ENCODE measurements around the gene BANP. TPM values are rescaled to one million over a fixed set of nuclear protein-coding genes. Genes with fewer than 3 reads are reported as not detected.
"Not testable (repeated sequence)": the region's sequence is repeated elsewhere in the genome, so short reads cannot be mapped to it uniquely, and the experiment has no call there.

Gene BANP
- total RNA-seq, 1 experiment from 2014 or later: 49.6 TPM

DNA sequence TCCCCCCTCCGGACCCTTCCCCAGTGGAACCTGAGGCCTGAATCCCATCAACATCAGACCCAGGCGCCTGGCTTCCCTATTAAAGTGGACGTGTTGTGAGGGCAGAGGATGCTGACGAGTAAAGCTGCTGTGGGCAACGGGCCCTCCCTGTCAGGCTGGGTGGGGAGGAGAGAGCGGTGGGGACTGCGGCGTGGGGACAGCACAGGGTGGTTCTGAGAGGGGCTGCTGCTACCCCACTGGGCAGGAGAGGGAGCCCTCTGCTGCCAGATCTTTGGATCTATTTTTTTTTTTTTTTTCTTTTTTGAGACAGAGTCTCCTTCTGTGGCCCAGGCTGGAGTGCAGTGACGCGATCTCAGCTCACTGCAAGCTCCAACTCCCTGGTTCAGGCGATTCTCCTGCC, 20.8 kb upstream of the BANP start:
- intact Hi-C loops (cut with micrococcal nuclease; ENCODE audit: unreplicated experiment): no loop called here
- Mint-ChIP-seq H3K4me3 (ENCODE audit: low read depth, unreplicated experiment) (no peak overlapping the region), H3K27me3 (ENCODE audit: unreplicated experiment) (peaks cover 17% of the 10 kb centered on the region), H3K36me3 (ENCODE audit: insufficient read depth, unreplicated experiment) (no peaks in the 10 kb centered on the region), H3K9me3 (ENCODE audit: low read depth, unreplicated experiment) (no peaks in the 10 kb centered on the region), H3K4me1 (ENCODE audit: low read depth, unreplicated experiment) (no peaks in the 10 kb centered on the region), H3K27ac (ENCODE audit: unreplicated experiment) (no peak overlapping the region)
- DNase-seq: peak; percentile 37
- no TSS peak for BruUV-seq (replicated peaks)
- CTCF ChIA-PET: interaction anchor here (0.6 to 1.2 kb wide), 5 partner anchors 11 to 83 kb away, joined by 3 to 4 read pairs (median 3); no protein-coding TSS in a partner anchor
- TF ChIP-seq, protein P1, sequence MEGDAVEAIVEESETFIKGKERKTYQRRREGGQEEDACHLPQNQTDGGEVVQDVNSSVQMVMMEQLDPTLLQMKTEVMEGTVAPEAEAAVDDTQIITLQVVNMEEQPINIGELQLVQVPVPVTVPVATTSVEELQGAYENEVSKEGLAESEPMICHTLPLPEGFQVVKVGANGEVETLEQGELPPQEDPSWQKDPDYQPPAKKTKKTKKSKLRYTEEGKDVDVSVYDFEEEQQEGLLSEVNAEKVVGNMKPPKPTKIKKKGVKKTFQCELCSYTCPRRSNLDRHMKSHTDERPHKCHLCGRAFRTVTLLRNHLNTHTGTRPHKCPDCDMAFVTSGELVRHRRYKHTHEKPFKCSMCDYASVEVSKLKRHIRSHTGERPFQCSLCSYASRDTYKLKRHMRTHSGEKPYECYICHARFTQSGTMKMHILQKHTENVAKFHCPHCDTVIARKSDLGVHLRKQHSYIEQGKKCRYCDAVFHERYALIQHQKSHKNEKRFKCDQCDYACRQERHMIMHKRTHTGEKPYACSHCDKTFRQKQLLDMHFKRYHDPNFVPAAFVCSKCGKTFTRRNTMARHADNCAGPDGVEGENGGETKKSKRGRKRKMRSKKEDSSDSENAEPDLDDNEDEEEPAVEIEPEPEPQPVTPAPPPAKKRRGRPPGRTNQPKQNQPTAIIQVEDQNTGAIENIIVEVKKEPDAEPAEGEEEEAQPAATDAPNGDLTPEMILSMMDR (IDR thresholded peaks at IDR 0.05; ENCODE audit: unreplicated experiment): peak; percentile 42

DNA sequence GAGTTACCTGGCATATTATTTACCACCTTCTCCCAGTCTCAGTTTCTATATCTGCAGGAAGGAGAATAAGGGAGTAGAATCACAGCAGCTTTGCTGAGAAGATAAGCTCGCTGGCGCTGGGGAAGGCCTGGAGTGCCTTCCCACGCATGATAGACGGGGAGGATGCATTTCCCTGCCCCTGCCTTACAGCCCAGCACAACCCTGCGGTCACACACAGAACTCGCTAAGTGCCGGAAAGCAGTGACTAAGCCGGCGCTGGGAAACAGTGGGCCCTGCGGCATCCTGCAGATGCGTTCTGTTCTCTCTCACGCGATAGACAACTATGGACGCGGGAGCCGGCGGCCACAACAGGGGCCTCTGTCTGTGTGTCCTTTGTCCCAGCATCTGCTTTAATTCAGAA, 19.7 kb upstream of the BANP start:
- no peak overlapping the region for H3K4me3 Mint-ChIP-seq (ENCODE audit: low read depth, unreplicated experiment)
- H3K27ac Mint-ChIP-seq (ENCODE audit: unreplicated experiment): no peak overlapping the region
- H3K36me3 Mint-ChIP-seq (ENCODE audit: insufficient read depth, unreplicated experiment): no peaks in the 10 kb centered on the region
- intact Hi-C loops (cut with micrococcal nuclease; ENCODE audit: unreplicated experiment): no loop called here
- H3K27me3 Mint-ChIP-seq (ENCODE audit: unreplicated experiment): peaks cover 7% of the 10 kb centered on the region
- H3K4me1 Mint-ChIP-seq (ENCODE audit: low read depth, unreplicated experiment): no peaks in the 10 kb centered on the region
- TF ChIP-seq, protein P1 (IDR thresholded peaks at IDR 0.05; ENCODE audit: unreplicated experiment): no peak
- CTCF ChIA-PET: no interaction called here
- no peaks in the 10 kb centered on the region for H3K9me3 Mint-ChIP-seq (ENCODE audit: low read depth, unreplicated experiment)
- no TSS peak for BruUV-seq (replicated peaks)
- DNase-seq: no peak

DNA sequence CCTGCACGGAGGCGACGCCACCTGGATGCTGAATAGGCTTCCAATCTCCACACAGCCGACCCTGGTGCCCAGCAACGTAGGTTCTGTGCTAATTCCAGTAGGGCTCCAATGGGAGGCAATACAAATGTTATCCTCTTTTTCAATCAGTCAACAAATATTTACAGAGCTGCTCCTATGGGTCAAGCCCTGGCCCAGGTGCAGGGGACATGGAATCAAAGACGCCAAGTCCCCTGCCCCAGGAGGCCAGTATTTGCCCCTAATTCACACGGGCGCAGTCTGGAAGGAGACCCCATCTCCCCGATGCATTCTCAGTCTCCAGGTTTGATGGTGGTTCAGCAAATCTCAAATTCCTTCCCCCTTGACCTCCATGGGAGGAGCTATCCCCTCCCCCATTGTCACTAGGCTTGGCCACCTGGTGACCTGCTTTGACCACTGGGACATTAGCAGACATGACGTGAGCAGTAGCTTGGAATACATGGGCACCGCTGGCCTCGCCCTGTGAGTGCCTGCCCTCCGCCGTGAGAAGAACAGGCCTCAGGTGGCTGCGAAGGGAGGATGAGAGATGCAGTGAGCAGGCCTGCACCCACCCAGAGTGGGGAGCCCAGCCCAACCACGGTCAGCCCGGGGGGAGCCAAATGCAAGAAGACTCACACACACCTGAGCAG, 18.6 kb upstream of the BANP start:
- DNase-seq; H3K27ac Mint-ChIP-seq (ENCODE audit: unreplicated experiment); H3K27me3 Mint-ChIP-seq (ENCODE audit: unreplicated experiment); H3K36me3 Mint-ChIP-seq (ENCODE audit: insufficient read depth, unreplicated experiment); H3K9me3 Mint-ChIP-seq (ENCODE audit: low read depth, unreplicated experiment); H3K4me3 Mint-ChIP-seq (ENCODE audit: low read depth, unreplicated experiment); CTCF ChIA-PET; H3K4me1 Mint-ChIP-seq (ENCODE audit: low read depth, unreplicated experiment); BruUV-seq (replicated peaks); intact Hi-C loops (cut with micrococcal nuclease; ENCODE audit: unreplicated experiment): not testable (repeated sequence)

- TF ChIP-seq, protein P1 (IDR thresholded peaks at IDR 0.05; ENCODE audit: unreplicated experiment): no peak
- no peaks in the 10 kb centered on the region for H3K9me3 Mint-ChIP-seq (ENCODE audit: low read depth, unreplicated experiment)
- no peak overlapping the region for H3K4me3 Mint-ChIP-seq (ENCODE audit: low read depth, unreplicated experiment)
- BruUV-seq (replicated peaks): no TSS peak
- no peak overlapping the region for H3K27ac Mint-ChIP-seq (ENCODE audit: unreplicated experiment)
- H3K27me3 Mint-ChIP-seq (ENCODE audit: unreplicated experiment): no peaks in the 10 kb centered on the region
- no peak for DNase-seq
- no peaks in the 10 kb centered on the region for H3K36me3 Mint-ChIP-seq (ENCODE audit: insufficient read depth, unreplicated experiment)
- CTCF ChIA-PET: no interaction called here
- H3K4me1 Mint-ChIP-seq (ENCODE audit: low read depth, unreplicated experiment): no peaks in the 10 kb centered on the region
- intact Hi-C loops (cut with micrococcal nuclease; ENCODE audit: unreplicated experiment): no loop called here
Measured at GRCh38 chr16:87933140-87933495, 18.1 kb upstream of the BANP start.

GRCh38 chr16:87934752-87935425, 16.3 kb upstream of the BANP start:
- not testable (repeated sequence) for H3K27me3 Mint-ChIP-seq (ENCODE audit: unreplicated experiment)

GRCh38 chr16:87936016-87936374, 15.2 kb upstream of the BANP start:
- DNase-seq; H3K9me3 Mint-ChIP-seq (ENCODE audit: low read depth, unreplicated experiment); BruUV-seq (replicated peaks); CTCF ChIA-PET; H3K4me3 Mint-ChIP-seq (ENCODE audit: low read depth, unreplicated experiment); H3K36me3 Mint-ChIP-seq (ENCODE audit: insufficient read depth, unreplicated experiment); intact Hi-C loops (cut with micrococcal nuclease; ENCODE audit: unreplicated experiment); H3K4me1 Mint-ChIP-seq (ENCODE audit: low read depth, unreplicated experiment); H3K27me3 Mint-ChIP-seq (ENCODE audit: unreplicated experiment); H3K27ac Mint-ChIP-seq (ENCODE audit: unreplicated experiment): not testable (repeated sequence)

More at GRCh38 chr16:87934752-87935425, 16.3 kb upstream of the BANP start:
- H3K9me3 Mint-ChIP-seq (ENCODE audit: low read depth, unreplicated experiment); intact Hi-C loops (cut with micrococcal nuclease; ENCODE audit: unreplicated experiment); DNase-seq; CTCF ChIA-PET; BruUV-seq (replicated peaks); H3K27ac Mint-ChIP-seq (ENCODE audit: unreplicated experiment); H3K4me3 Mint-ChIP-seq (ENCODE audit: low read depth, unreplicated experiment); H3K36me3 Mint-ChIP-seq (ENCODE audit: insufficient read depth, unreplicated experiment); H3K4me1 Mint-ChIP-seq (ENCODE audit: low read depth, unreplicated experiment): not testable (repeated sequence)

All from Calu3 (cell line).